GM19035 (cell line): ENCODE data around the gene PSMB2.

Experiments
- ATAC-seq: cut with Tn5 transposase; IDR thresholded peaks from one replicate; pipeline ENCODE4 v1.9.1; 2021; ENCODE audit not compliant: unreplicated experiment

Gene PSMB2

GRCh38 chr1:35558374-35559316 is 82.7 kb downstream of the PSMB2 start:
- no peak for ATAC-seq

- peak; percentile 86 for ATAC-seq
Measured at GRCh38 chr1:35557611-35558373, 83.5 kb downstream of the PSMB2 start, which contains the start of gene NCDN. NCDN (plus strand) TSS chr1:35557799; CDS start chr1:35558191, 392 bp downstream.

GRCh38 chr1:35557118-35557610 is 84.2 kb downstream of the PSMB2 start, which contains the start of gene KIAA0319L:
KIAA0319L (minus strand) TSS chr1:35557403; CDS start chr1:35554491, 2,912 bp downstream.
- peak; percentile 76 for ATAC-seq

GRCh38 chr1:35556484-35557117 is 84.7 kb downstream of the PSMB2 start:
- no peak for ATAC-seq

GRCh38 chr1:35555601-35556477 is 85.5 kb downstream of the PSMB2 start:
- ATAC-seq, result no peak

GRCh38 chr1:35555212-35555584 is 86.1 kb downstream of the PSMB2 start:
- no peak for ATAC-seq

- ATAC-seq, result no peak
Measured at GRCh38 chr1:35554266-35555211, 86.8 kb downstream of the PSMB2 start.

GRCh38 chr1:35553851-35554250 is 87.5 kb downstream of the PSMB2 start:
- ATAC-seq, result no peak
